Keratinocyte (primary cell): ENCODE results near the gene TYRP1. TPM values are rescaled to one million over a fixed set of nuclear protein-coding genes. Genes with fewer than 3 reads are reported as not detected.

Experiments
- DNase-seq: peaks from one replicate; pipeline ENCODE4 v3.0.0-alpha.2; 2011; ENCODE audit warnings: low read depth, missing footprints, low spot score
- FAIRE-seq: peaks from 2 replicates; lab custom pipeline; 2011; peaks lifted over from hg19 to GRCh38; lab: Jason Lieb, UNC
- H2AFZ ChIP-seq: 2 replicates; pipeline ENCODE4 v1.6.0; 2012; ENCODE audit warnings: low read length, control low read depth, inconsistent platforms; ENCODE audit not compliant: control insufficient read depth
- H3K27ac ChIP-seq: 2 replicates; pipeline ENCODE4 v1.5.1; 2011; ENCODE audit warnings: low read length; ENCODE audit not compliant: control insufficient read depth, insufficient read depth
- H3K27me3 ChIP-seq: 3 replicates; pipeline ENCODE4 v1.6.0; 2011; ENCODE audit warnings: low read length; ENCODE audit not compliant: control insufficient read depth, insufficient read depth; ENCODE audit errors: extremely low read depth
- H3K36me3 ChIP-seq, 2 experiments: 2 replicates in 1 of 2; 3 replicates in 1 of 2; pipeline ENCODE4 v1.5.1; 2011; ENCODE audit warnings: low read length in 2 of 2, mild to moderate bottlenecking in 1 of 2; ENCODE audit not compliant: control insufficient read depth in 2 of 2, insufficient read depth in 2 of 2; ENCODE audit errors: extremely low read depth in 1 of 2
- H3K4me1 ChIP-seq: 3 replicates; pipeline ENCODE4 v1.5.1; 2011; ENCODE audit warnings: low read length; ENCODE audit not compliant: control insufficient read depth, insufficient read depth; ENCODE audit errors: extremely low read depth
- H3K4me2 ChIP-seq: 3 replicates; pipeline ENCODE4 v1.6.0; 2011; ENCODE audit warnings: low read depth, low read length; ENCODE audit not compliant: control insufficient read depth, insufficient read depth; ENCODE audit errors: extremely low read depth
- H3K4me3 ChIP-seq, 3 experiments: fragments of 200-600 bp in 1 of 3; sonication (generic) in 1 of 3; 2 replicates in 2 of 3; 3 replicates in 1 of 3; pipeline ENCODE4 v1.5.1; 2011 to 2016; ENCODE audit warnings: low read length in 3 of 3, mild to moderate bottlenecking in 3 of 3, control low read depth in 2 of 3, inconsistent platforms in 1 of 3, low read depth in 1 of 3, mixed read lengths in 1 of 3, mixed run types in 1 of 3, moderate library complexity in 1 of 3; ENCODE audit not compliant: control insufficient read depth in 2 of 3, insufficient read depth in 2 of 3; ENCODE audit errors: extremely low read depth in 1 of 3
- H3K79me2 ChIP-seq: 2 replicates; pipeline ENCODE4 v1.6.0; 2012; ENCODE audit warnings: low read length; ENCODE audit not compliant: control insufficient read depth, insufficient read depth
- H3K9ac ChIP-seq: 3 replicates; pipeline ENCODE4 v1.6.0; 2011; ENCODE audit warnings: low read length; ENCODE audit not compliant: control insufficient read depth, insufficient read depth; ENCODE audit errors: extremely low read depth
- H3K9me1 ChIP-seq: 3 replicates; pipeline ENCODE4 v1.6.0; 2011; ENCODE audit warnings: low read length; ENCODE audit not compliant: control insufficient read depth, insufficient read depth; ENCODE audit errors: extremely low read depth
- H3K9me3 ChIP-seq: 2 replicates; pipeline ENCODE4 v1.5.1; 2012; ENCODE audit warnings: low read depth, low read length; ENCODE audit not compliant: control insufficient read depth
- H4K20me1 ChIP-seq: 3 replicates; pipeline ENCODE4 v1.6.0; 2011; ENCODE audit warnings: low read length; ENCODE audit not compliant: control insufficient read depth, insufficient read depth; ENCODE audit errors: extremely low read depth
- EZH2 ChIP-seq: IDR thresholded peaks from one replicate; pipeline ENCODE4 v1.6.1; 2012; ENCODE audit warnings: inconsistent platforms, mild to moderate bottlenecking, low read length, moderate library complexity
- dilution Hi-C: fragments of 300-500 bp; cut with MboI; formaldehyde crosslinking; loops from one replicate; pipeline ENCODE4 v1.7.0; 2020; ENCODE audit warnings: low sequenced_read_pairs; ENCODE audit not compliant: extremely low pct_ligation_motif_present
- polyA plus RNA-seq, 5 experiments: library from polyadenylated mRNA; depleted of rRNA in 3 of 5; stranded (reverse) in 3 of 5; stranded (forward) in 1 of 5; unstranded in 1 of 5; fragments of >200 nt; gene quantifications; 1 replicate in 1 of 5; 2 replicates in 3 of 5; 3 replicates in 1 of 5; pipeline versions ENCODE4 v1.2.1 to v1.2.3, GENCODE V29; 2011 to 2012; ENCODE audit warnings: missing spikeins in 2 of 5, low read depth in 1 of 5, low replicate concordance in 1 of 5
- TF ChIP-seq, protein P1 (sequence below), 3 experiments: IDR thresholded peaks in 1 of 3; conservative IDR thresholded peaks in 1 of 3; optimal IDR thresholded peaks in 1 of 3; 2 replicates in 2 of 3; 3 replicates in 1 of 3; pipeline versions ENCODE3 to v1.5.1; 2011; ENCODE audit warnings: low read length in 3 of 3, mild to moderate bottlenecking in 3 of 3, moderate library complexity in 2 of 3, control low read depth in 1 of 3, inconsistent platforms in 1 of 3; ENCODE audit not compliant: insufficient read depth in 2 of 3; ENCODE audit errors: extremely low read depth in 1 of 3

The TYRP1 gene
- polyA plus RNA-seq, 1 donor (not counting 4 experiments of a cell fraction or from before 2014, with no cell fraction given), result 0.50 TPM

- no peak for FAIRE-seq
- Histone ChIP-seq H3K9me3 (no peaks in the 10 kb centered on the region), H3K4me3 (no peak overlapping the region), H3K79me2 (no peaks in the 10 kb centered on the region), H3K9me1 (no peaks in the 10 kb centered on the region), H3K4me2 (no peak overlapping the region), H4K20me1 (no peaks in the 10 kb centered on the region), H3K27me3 (no peaks in the 10 kb centered on the region), H3K27ac (no peak overlapping the region), H3K36me3 (no peaks in the 10 kb centered on the region), H2AFZ (no peak overlapping the region), H3K4me1 (peaks cover 8% of the 10 kb centered on the region), H3K9ac (no peak overlapping the region)
- no peak for DNase-seq
- TF ChIP-seq EZH2, result no peak
- TF ChIP-seq, protein P1, sequence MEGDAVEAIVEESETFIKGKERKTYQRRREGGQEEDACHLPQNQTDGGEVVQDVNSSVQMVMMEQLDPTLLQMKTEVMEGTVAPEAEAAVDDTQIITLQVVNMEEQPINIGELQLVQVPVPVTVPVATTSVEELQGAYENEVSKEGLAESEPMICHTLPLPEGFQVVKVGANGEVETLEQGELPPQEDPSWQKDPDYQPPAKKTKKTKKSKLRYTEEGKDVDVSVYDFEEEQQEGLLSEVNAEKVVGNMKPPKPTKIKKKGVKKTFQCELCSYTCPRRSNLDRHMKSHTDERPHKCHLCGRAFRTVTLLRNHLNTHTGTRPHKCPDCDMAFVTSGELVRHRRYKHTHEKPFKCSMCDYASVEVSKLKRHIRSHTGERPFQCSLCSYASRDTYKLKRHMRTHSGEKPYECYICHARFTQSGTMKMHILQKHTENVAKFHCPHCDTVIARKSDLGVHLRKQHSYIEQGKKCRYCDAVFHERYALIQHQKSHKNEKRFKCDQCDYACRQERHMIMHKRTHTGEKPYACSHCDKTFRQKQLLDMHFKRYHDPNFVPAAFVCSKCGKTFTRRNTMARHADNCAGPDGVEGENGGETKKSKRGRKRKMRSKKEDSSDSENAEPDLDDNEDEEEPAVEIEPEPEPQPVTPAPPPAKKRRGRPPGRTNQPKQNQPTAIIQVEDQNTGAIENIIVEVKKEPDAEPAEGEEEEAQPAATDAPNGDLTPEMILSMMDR (optimal IDR thresholded peaks at IDR 0.05 in 1 of 3, IDR thresholded peaks at IDR 0.05 in 1 of 3, conservative IDR thresholded peaks at IDR 0.05 in 1 of 3; ENCODE audit: extremely low read depth in 1 of 3, insufficient read depth in 2 of 3, low read length in 3 of 3), result no peak
- dilution Hi-C loops, result no loop called here
Measured at GRCh38 chr9:12657233-12657632, 36.0 kb upstream of the TYRP1 start.

- Histone ChIP-seq H3K4me2 (no peak overlapping the region), H3K4me1 (peaks cover 8% of the 10 kb centered on the region), H3K4me3 (no peak overlapping the region), H3K79me2 (no peaks in the 10 kb centered on the region), H3K27ac (no peak overlapping the region), H3K9me1 (no peaks in the 10 kb centered on the region), H3K36me3 (no peaks in the 10 kb centered on the region), H2AFZ (no peak overlapping the region), H3K27me3 (no peaks in the 10 kb centered on the region), H4K20me1 (no peaks in the 10 kb centered on the region), H3K9ac (no peak overlapping the region), H3K9me3 (no peaks in the 10 kb centered on the region)
- dilution Hi-C loops, result no loop called here
- FAIRE-seq (no peak), DNase-seq (no peak)
- TF ChIP-seq EZH2, result no peak
- TF ChIP-seq, protein P1 (optimal IDR thresholded peaks at IDR 0.05 in 1 of 3, IDR thresholded peaks at IDR 0.05 in 1 of 3, conservative IDR thresholded peaks at IDR 0.05 in 1 of 3; ENCODE audit: extremely low read depth in 1 of 3, insufficient read depth in 2 of 3, low read length in 3 of 3), result no peak
Measured at GRCh38 chr9:12657998-12658397, 35.2 kb upstream of the TYRP1 start.
